H1 (cell line): Measurements from ENCODE around the gene DPH5. TPM values are rescaled to one million over a fixed set of nuclear protein-coding genes. Genes with fewer than 3 reads are reported as not detected.

Experiments used
- CTCF ChIA-PET: fragments of 300-600 bp; sonication (Branson Sonifier 250); formaldehyde crosslinking; loops from one replicate; lab custom pipeline; 2021; ENCODE audit not compliant: partially characterized antibody; lab: Charles Lee
- POLR2A ChIA-PET: fragments of 300-600 bp; sonication (Branson Sonifier 250); formaldehyde crosslinking; loops from one replicate; lab custom pipeline; 2021; ENCODE audit warnings: inconsistent platforms; ENCODE audit not compliant: partially characterized antibody; lab: Charles Lee
- DNase-seq, 2 experiments: peaks; one replicate each; pipeline versions ENCODE4 v3.0.0 to v3.0.0-alpha.2; 2010 to 2022; ENCODE audit warnings: low spot score in 2 of 2, low read depth in 1 of 2, mixed read lengths in 1 of 2
- FAIRE-seq: peaks from 2 replicates; lab custom pipeline; 2011; peaks lifted over from hg19 to GRCh38; lab: Jason Lieb, UNC
- H2AFZ ChIP-seq: 2 replicates; pipeline ENCODE4 v1.8.1; 2012; ENCODE audit warnings: low read length, inconsistent platforms
- H2AK5ac ChIP-seq: 2 replicates; pipeline ENCODE4 v1.6.1; 2013; ENCODE audit warnings: low read depth, low read length
- H2BK120ac ChIP-seq: replicated peaks from 2 replicates; pipeline ENCODE3; 2013; ENCODE audit warnings: low read depth, low read length, inconsistent platforms
- H2BK12ac ChIP-seq: 2 replicates; pipeline ENCODE4 v1.6.1; 2013; ENCODE audit warnings: low read depth, low read length
- H2BK15ac ChIP-seq: 2 replicates; pipeline ENCODE4 v1.6.1; 2013; ENCODE audit warnings: low read length
- H2BK20ac ChIP-seq: 2 replicates; pipeline ENCODE4 v1.6.1; 2013; ENCODE audit warnings: low read length
- H2BK5ac ChIP-seq: 2 replicates; pipeline ENCODE4 v1.6.1; 2013; ENCODE audit warnings: low read depth, low read length
- H3K14ac ChIP-seq: 2 replicates; pipeline ENCODE4 v1.6.1; 2013; ENCODE audit warnings: inconsistent platforms; ENCODE audit not compliant: insufficient read length
- H3K18ac ChIP-seq: 2 replicates; pipeline ENCODE4 v1.6.1; 2013; ENCODE audit warnings: low read length; ENCODE audit errors: extremely low read depth
- H3K23ac ChIP-seq: 2 replicates; pipeline ENCODE4 v1.6.1; 2013; ENCODE audit warnings: inconsistent platforms; ENCODE audit not compliant: insufficient read length
- H3K23me2 ChIP-seq: 2 replicates; pipeline ENCODE4 v1.6.1; 2013; ENCODE audit warnings: low read depth, low read length
- H3K27ac ChIP-seq: 2 replicates; pipeline ENCODE4 v1.6.1; 2011; ENCODE audit warnings: low read depth, low read length, inconsistent platforms
- H3K27me3 ChIP-seq, 4 experiments: replicated peaks in 1 of 4; 1 replicate in 1 of 4; 2 replicates in 3 of 4; pipeline versions ENCODE4 v1.6.1 to v1.8.1; 2011 to 2013; ENCODE audit warnings: low read length in 3 of 4, mild to moderate bottlenecking in 3 of 4, inconsistent platforms in 2 of 4, mixed read lengths in 2 of 4, moderate library complexity in 1 of 4; ENCODE audit not compliant: control insufficient read depth in 3 of 4, insufficient read depth in 3 of 4; ENCODE audit errors: extremely low read depth in 1 of 4
- H3K36me3 ChIP-seq, 4 experiments: 2 replicates each; pipeline versions ENCODE4 v1.6.1 to v1.8.1; 2011 to 2013; ENCODE audit warnings: mild to moderate bottlenecking in 4 of 4, low read length in 3 of 4, moderate library complexity in 2 of 4, control low read depth in 1 of 4, inconsistent platforms in 1 of 4; ENCODE audit not compliant: insufficient read depth in 4 of 4, control insufficient read depth in 2 of 4
- H3K4ac ChIP-seq: replicated peaks from 2 replicates; pipeline ENCODE3; 2013; ENCODE audit warnings: low read length, low read depth, mixed read lengths, inconsistent platforms; ENCODE audit not compliant: insufficient read length
- H3K4me1 ChIP-seq, 4 experiments: replicated peaks in 1 of 4; 1 replicate in 1 of 4; 2 replicates in 3 of 4; pipeline versions ENCODE4 v1.6.1 to v1.8.1; 2011 to 2013; ENCODE audit warnings: low read length in 3 of 4, inconsistent platforms in 2 of 4, mixed read lengths in 1 of 4; ENCODE audit not compliant: insufficient read depth in 4 of 4, control insufficient read depth in 3 of 4
- H3K4me2 ChIP-seq, 2 experiments: 2 replicates each; pipeline versions ENCODE4 v1.6.1 to v1.8.1; 2011 to 2013; ENCODE audit warnings: low read depth in 2 of 2, low read length in 2 of 2, control low read depth in 1 of 2, inconsistent platforms in 1 of 2, mild to moderate bottlenecking in 1 of 2; ENCODE audit not compliant: insufficient read depth in 1 of 2
- H3K4me3 ChIP-seq, 4 experiments: fragments of 200-600, 300-600 bp in 1 of 4; sonication (generic), shearing (Covaris generic), sonication (Bioruptor Twin) in 1 of 4; 2 replicates each; pipeline versions ENCODE4 v1.5.1 to v1.8.1; 2011 to 2016; ENCODE audit warnings: low read length in 4 of 4, low read depth in 3 of 4, control low read depth in 2 of 4, inconsistent platforms in 2 of 4, mild to moderate bottlenecking in 2 of 4, mixed read lengths in 1 of 4, moderate library complexity in 1 of 4; ENCODE audit not compliant: insufficient read depth in 2 of 4; ENCODE audit errors: extremely low read depth in 1 of 4
- H3K56ac ChIP-seq: replicated peaks from 2 replicates; pipeline ENCODE3; 2013; ENCODE audit warnings: low read depth, mild to moderate bottlenecking, mixed read lengths, low read length, inconsistent platforms; ENCODE audit not compliant: insufficient read length
- H3K79me1 ChIP-seq: 2 replicates; pipeline ENCODE4 v1.6.1; 2013; ENCODE audit warnings: low read depth, low read length, control low read depth
- H3K79me2 ChIP-seq, 2 experiments: 2 replicates each; pipeline versions ENCODE4 v1.6.1 to v1.8.1; 2012 to 2013; ENCODE audit warnings: low read length in 2 of 2, mild to moderate bottlenecking in 2 of 2, inconsistent platforms in 1 of 2; ENCODE audit not compliant: insufficient read depth in 2 of 2, control insufficient read depth in 1 of 2
- H3K9ac ChIP-seq, 4 experiments: replicated peaks in 1 of 4; 1 replicate in 1 of 4; 2 replicates in 3 of 4; pipeline versions ENCODE4 v1.6.1 to v1.8.1; 2011 to 2013; ENCODE audit warnings: low read depth in 3 of 4, low read length in 3 of 4, control low read depth in 2 of 4, mild to moderate bottlenecking in 2 of 4, moderate library complexity in 2 of 4, inconsistent platforms in 1 of 4; ENCODE audit errors: extremely low read depth in 1 of 4
- H3K9me3 ChIP-seq, 2 experiments: 2 replicates each; pipeline versions ENCODE4 v1.6.1 to v1.8.1; 2012 to 2013; ENCODE audit warnings: mild to moderate bottlenecking in 2 of 2, moderate library complexity in 2 of 2, control low read depth in 1 of 2, inconsistent platforms in 1 of 2, low read depth in 1 of 2, low read length in 1 of 2, mixed read lengths in 1 of 2; ENCODE audit not compliant: insufficient read depth in 2 of 2
- H4K20me1 ChIP-seq, 2 experiments: replicated peaks in 1 of 2; 2 replicates each; pipeline versions ENCODE3 to v1.8.1; 2011 to 2013; ENCODE audit warnings: inconsistent platforms in 2 of 2, low read length in 2 of 2, mild to moderate bottlenecking in 1 of 2; ENCODE audit not compliant: insufficient read depth in 2 of 2, control insufficient read depth in 1 of 2
- H4K5ac ChIP-seq: 2 replicates; pipeline ENCODE4 v1.6.1; 2013; ENCODE audit warnings: low read length, low read depth, mixed read lengths, inconsistent platforms; ENCODE audit not compliant: insufficient read length
- H4K8ac ChIP-seq: 2 replicates; pipeline ENCODE4 v1.8.0; 2013; ENCODE audit warnings: mild to moderate bottlenecking, moderate library complexity, low read length, inconsistent platforms; ENCODE audit not compliant: insufficient read depth; ENCODE audit errors: extremely low read depth
- H4K91ac ChIP-seq: replicated peaks from 2 replicates; pipeline ENCODE3; 2013; ENCODE audit warnings: low read length, mixed read lengths, inconsistent platforms; ENCODE audit not compliant: insufficient read length
- ASH2L ChIP-seq: fragments of 200-600, 300-600 bp; sonication (generic); IDR thresholded peaks from one replicate; pipeline ENCODE4 v1.7.1; 2017; ENCODE audit warnings: low read length
- BACH1 ChIP-seq: IDR thresholded peaks from 2 replicates; pipeline ENCODE4 v1.6.1; 2012; ENCODE audit warnings: low read length, improper control_type of control experiment
- CREB1 ChIP-seq: IDR thresholded peaks from 2 replicates; pipeline ENCODE4 v1.6.1; 2012; ENCODE audit warnings: inconsistent platforms
- EZH2 ChIP-seq: fragments of 200-600 bp; sonication (generic); IDR thresholded peaks from 2 replicates; pipeline ENCODE4 v1.7.1; 2012; ENCODE audit warnings: low read depth, mild to moderate bottlenecking, moderate library complexity, low read length, inconsistent platforms; ENCODE audit not compliant: severe bottlenecking
- HDAC6 ChIP-seq: IDR thresholded peaks from one replicate; pipeline ENCODE4 v1.7.1; 2012; ENCODE audit warnings: low read depth, mild to moderate bottlenecking, inconsistent platforms, low read length, moderate library complexity
- POLR2A ChIP-seq, 2 experiments: IDR thresholded peaks; 1 replicate in 1 of 2; 2 replicates in 1 of 2; pipeline ENCODE4 v1.6.1; 2011; ENCODE audit warnings: low read depth in 2 of 2, low read length in 2 of 2, mild to moderate bottlenecking in 2 of 2; ENCODE audit errors: control extremely low read depth in 1 of 2
- RXRA ChIP-seq: IDR thresholded peaks from 2 replicates; pipeline ENCODE4 v1.6.1; 2011; ENCODE audit warnings: low read depth, mild to moderate bottlenecking, low read length, moderate library complexity; ENCODE audit not compliant: insufficient read depth
- SIN3A ChIP-seq, 2 experiments: IDR thresholded peaks in 1 of 2; conservative IDR thresholded peaks in 1 of 2; 2 replicates each; pipeline ENCODE4 v1.6.1; 2011 to 2012; ENCODE audit warnings: low read length in 2 of 2, improper control_type of control experiment in 1 of 2, low read depth in 1 of 2, mild to moderate bottlenecking in 1 of 2
- SP1 ChIP-seq: IDR thresholded peaks from 2 replicates; pipeline ENCODE4 v1.6.1; 2011; ENCODE audit warnings: low read depth, low read length
- SRF ChIP-seq: IDR thresholded peaks from 2 replicates; pipeline ENCODE4 v1.6.1; 2011; ENCODE audit warnings: mild to moderate bottlenecking, low read depth, low read length, moderate library complexity
- TAF7 ChIP-seq: optimal IDR thresholded peaks from 2 replicates; pipeline ENCODE3; 2011; ENCODE audit warnings: low read depth, mild to moderate bottlenecking, inconsistent platforms, low read length, moderate library complexity, borderline replicate concordance
- TBP ChIP-seq: IDR thresholded peaks from 2 replicates; pipeline ENCODE4 v1.6.1; 2011; ENCODE audit warnings: low read depth, low read length, improper control_type of control experiment
- WGBS, 2 experiments: shearing (Covaris generic) in 1 of 2; methylation state at CpG; one replicate each; pipeline versions ENCODE4 v1.1.6 to v1.1.7; 2013 to 2015; ENCODE audit warnings: low lambda C conversion rate in 2 of 2, mixed read lengths in 2 of 2, inconsistent platforms in 1 of 2, low coverage in 1 of 2, missing lambda C conversion rate in 1 of 2; ENCODE audit not compliant: insufficient replicate concordance in 2 of 2, insufficient coverage in 1 of 2, insufficient read length in 1 of 2; ENCODE audit errors: extremely low coverage in 1 of 2, missing lambda C conversion rate in 1 of 2; 5-methylcytosine and 5-hydroxymethylcytosine counted together
- polyA plus RNA-seq, 7 experiments: library from polyadenylated mRNA; depleted of rRNA in 3 of 7; stranded (reverse) in 5 of 7; unstranded in 2 of 7; fragments of >200 nt in 5 of 7; fragments of 200-250 nt in 2 of 7; gene quantifications; 1 replicate in 5 of 7; 2 replicates in 1 of 7; 4 replicates in 1 of 7; pipeline versions ENCODE4 v1.2.1 to v1.2.3, GENCODE V29; 2011 to 2013; ENCODE audit warnings: missing spikeins in 2 of 7, mixed read lengths in 2 of 7
- total RNA-seq: library from RNA; stranded (reverse); fragmentation: NEBNext Ultra II Directional; extraction: Animal tissue kit (Norgen Biotek cat#: 25700); gene quantifications from 2 replicates; pipeline ENCODE4 v1.2.1, GENCODE V29; 2021
- TF ChIP-seq, protein P1 (sequence below), 3 experiments: IDR thresholded peaks; 1 replicate in 2 of 3; 2 replicates in 1 of 3; pipeline versions ENCODE4 v1.5.1 to v1.6.1; 2011; ENCODE audit warnings: low read length in 3 of 3, mild to moderate bottlenecking in 3 of 3, inconsistent platforms in 2 of 3, low read depth in 1 of 3, moderate library complexity in 1 of 3; ENCODE audit not compliant: insufficient read depth in 1 of 3; ENCODE audit errors: control extremely low read depth in 1 of 3

DPH5 gene
- total and polyA plus RNA-seq, 2 of the 8 experiments (the other 6 are each of a cell fraction or from before 2014, with no cell fraction given): 67.7 to 106 TPM

DNA sequence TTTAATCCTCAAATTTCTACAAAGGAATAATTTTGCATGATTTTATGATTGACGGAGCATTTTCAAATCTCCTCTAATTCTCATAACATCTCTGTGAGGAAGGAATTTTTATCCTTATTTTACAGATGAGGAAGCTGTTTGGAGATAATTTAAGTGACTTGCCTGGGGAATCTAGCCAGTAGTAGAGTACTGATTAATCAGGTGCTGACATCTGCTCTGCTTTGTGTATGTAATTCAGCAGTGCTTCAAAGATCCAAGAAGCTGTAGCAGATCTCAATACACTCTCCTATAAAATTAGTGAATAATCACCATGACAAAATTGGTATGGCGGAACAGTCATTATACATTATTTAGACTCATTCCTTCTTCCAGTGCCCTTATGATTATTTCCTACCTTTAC is 46.0 kb downstream of the DPH5 start:
- Histone ChIP-seq H3K4me2 (no peak overlapping the region), H2AFZ (no peak overlapping the region), H3K56ac (no peak overlapping the region), H3K9ac (no peak overlapping the region), H3K36me3 (peaks cover 0 to 18% (median 4%) of the 10 kb centered on the region in 4 experiments; a peak in 2 of 8 replicates), H2BK20ac (no peak overlapping the region), H4K8ac (no peak overlapping the region), H3K79me1 (no peaks in the 10 kb centered on the region), H3K4ac (no peak overlapping the region), H4K5ac (no peak overlapping the region), H3K27ac (no peak overlapping the region), H3K9me3 (no peaks in the 10 kb centered on the region), H4K91ac (no peak overlapping the region), H2BK120ac (no peak overlapping the region), H3K18ac (no peak overlapping the region), H3K4me3 (no peak overlapping the region), H3K4me1 (peaks cover 0 to 2% (median 0%) of the 10 kb centered on the region in 4 experiments; a peak in 1 of 7 replicates), H4K20me1 (no peaks in the 10 kb centered on the region), H3K14ac (no peak overlapping the region), H3K23ac (no peak overlapping the region), H2AK5ac (no peak overlapping the region), H2BK15ac (no peak overlapping the region), H3K23me2 (no peaks in the 10 kb centered on the region), H3K79me2 (no peaks in the 10 kb centered on the region), H3K27me3 (no peaks in the 10 kb centered on the region), H2BK5ac (no peak overlapping the region), H2BK12ac (no peak overlapping the region)
- POLR2A ChIA-PET: no interaction called here
- DNase-seq: no peak
- FAIRE-seq: no peak
- CTCF ChIA-PET: no interaction called here
- 95% methylated on average over 2 of the region's 2 CpGs; no CpG with 5 or more reads in 1 of the 2 experiments for WGBS, 2 experiments
- TF ChIP-seq POLR2A (IDR thresholded peaks at IDR 0.05; ENCODE audit: control extremely low read depth in 1 of 2, low read depth in 2 of 2, low read length in 2 of 2): no peak
- no peak for TF ChIP-seq SIN3A (conservative IDR thresholded peaks at IDR 0.05 in 1 of 2, IDR thresholded peaks at IDR 0.05 in 1 of 2; ENCODE audit: low read depth in 1 of 2, low read length in 2 of 2)
- no peak for TF ChIP-seq BACH1
- no peak for TF ChIP-seq TBP
- TF ChIP-seq, protein P1, sequence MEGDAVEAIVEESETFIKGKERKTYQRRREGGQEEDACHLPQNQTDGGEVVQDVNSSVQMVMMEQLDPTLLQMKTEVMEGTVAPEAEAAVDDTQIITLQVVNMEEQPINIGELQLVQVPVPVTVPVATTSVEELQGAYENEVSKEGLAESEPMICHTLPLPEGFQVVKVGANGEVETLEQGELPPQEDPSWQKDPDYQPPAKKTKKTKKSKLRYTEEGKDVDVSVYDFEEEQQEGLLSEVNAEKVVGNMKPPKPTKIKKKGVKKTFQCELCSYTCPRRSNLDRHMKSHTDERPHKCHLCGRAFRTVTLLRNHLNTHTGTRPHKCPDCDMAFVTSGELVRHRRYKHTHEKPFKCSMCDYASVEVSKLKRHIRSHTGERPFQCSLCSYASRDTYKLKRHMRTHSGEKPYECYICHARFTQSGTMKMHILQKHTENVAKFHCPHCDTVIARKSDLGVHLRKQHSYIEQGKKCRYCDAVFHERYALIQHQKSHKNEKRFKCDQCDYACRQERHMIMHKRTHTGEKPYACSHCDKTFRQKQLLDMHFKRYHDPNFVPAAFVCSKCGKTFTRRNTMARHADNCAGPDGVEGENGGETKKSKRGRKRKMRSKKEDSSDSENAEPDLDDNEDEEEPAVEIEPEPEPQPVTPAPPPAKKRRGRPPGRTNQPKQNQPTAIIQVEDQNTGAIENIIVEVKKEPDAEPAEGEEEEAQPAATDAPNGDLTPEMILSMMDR (IDR thresholded peaks at IDR 0.05; ENCODE audit: control extremely low read depth in 1 of 3, insufficient read depth in 1 of 3, low read depth in 1 of 3, low read length in 3 of 3): no peak
- no peak for TF ChIP-seq HDAC6
- TF ChIP-seq EZH2: no peak
- no peak for TF ChIP-seq TAF7
- no peak for TF ChIP-seq ASH2L
- no peak for TF ChIP-seq CREB1
- no peak for TF ChIP-seq SP1
- no peak for TF ChIP-seq SRF
- no peak for TF ChIP-seq RXRA
